GM19438 (cell line): ENCODE measurements around the gene TSPAN18.

Experiments
- ATAC-seq: cut with Tn5 transposase; IDR thresholded peaks from one replicate; pipeline ENCODE4 v1.9.1; 2021; ENCODE audit warnings: low read depth; ENCODE audit not compliant: unreplicated experiment

The TSPAN18 gene

DNA sequence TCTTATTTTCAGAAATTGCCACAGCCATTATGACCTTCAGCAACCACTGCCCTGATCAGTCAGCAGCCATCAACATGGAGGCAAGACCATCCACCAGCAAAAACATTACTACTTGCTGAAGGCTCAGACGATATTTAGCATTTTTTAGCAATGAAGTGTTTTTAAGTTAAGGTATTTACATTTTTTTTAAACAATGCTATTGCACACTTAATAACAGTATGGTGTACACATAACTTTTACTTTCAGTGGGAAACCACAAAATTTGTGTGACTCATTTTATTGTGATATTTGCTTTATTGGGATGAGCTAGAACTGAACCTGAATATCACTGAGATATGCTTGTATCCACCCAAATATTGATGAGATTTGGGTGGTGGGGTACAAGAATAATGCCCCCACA is 110.9 kb downstream of the TSPAN18 start:
- no peak for ATAC-seq

DNA sequence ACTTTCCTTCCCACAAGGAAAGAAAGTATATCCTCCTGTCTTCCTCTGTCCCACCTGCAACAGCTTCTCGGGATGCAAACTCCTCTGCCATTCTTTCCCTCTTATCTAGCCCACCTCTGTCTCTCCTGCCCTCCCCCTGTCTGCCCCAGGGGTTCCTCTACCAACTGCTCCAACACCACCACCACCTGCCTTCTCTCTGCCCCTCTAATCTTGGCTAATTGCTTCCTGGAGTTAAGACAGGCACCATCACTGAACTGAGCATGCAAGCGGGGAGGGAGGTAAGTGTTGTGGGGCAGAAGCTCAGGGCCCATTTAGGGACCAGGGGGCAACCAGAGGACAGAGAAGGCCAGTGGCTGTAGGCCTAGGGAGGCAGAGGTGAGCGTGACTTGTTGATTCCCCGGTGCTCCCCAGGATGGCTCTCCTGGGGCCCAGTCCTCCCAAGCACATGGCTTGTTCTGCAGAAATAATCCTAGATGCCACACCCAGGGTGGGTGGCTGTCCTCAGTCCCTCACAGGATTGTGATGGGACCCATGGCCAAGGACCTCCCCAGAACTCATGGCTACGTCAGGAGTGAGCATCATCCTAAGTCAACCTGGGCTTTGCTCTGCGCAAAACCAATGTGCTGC is 112.8 kb downstream of the TSPAN18 start:
- no peak for ATAC-seq

DNA sequence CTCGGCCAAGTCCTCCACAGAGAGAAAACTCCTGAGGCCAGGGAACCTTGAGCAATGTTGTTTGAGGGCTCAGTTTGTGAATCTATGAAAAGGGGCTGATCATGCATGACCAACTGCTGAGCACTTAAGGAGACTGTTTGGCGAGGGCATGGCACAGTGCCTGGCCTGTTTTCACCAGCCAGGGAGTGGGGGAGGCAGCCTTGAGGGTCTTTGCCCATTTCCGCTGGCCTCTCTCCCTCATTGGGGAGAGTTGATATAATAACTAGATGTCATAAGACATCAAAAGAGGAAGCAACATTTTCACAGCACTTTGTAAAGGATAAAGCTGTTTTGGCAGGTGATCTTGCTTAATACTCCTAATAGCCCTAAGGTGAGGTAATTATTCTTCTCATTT is 113.3 kb downstream of the TSPAN18 start:
- no peak for ATAC-seq

DNA sequence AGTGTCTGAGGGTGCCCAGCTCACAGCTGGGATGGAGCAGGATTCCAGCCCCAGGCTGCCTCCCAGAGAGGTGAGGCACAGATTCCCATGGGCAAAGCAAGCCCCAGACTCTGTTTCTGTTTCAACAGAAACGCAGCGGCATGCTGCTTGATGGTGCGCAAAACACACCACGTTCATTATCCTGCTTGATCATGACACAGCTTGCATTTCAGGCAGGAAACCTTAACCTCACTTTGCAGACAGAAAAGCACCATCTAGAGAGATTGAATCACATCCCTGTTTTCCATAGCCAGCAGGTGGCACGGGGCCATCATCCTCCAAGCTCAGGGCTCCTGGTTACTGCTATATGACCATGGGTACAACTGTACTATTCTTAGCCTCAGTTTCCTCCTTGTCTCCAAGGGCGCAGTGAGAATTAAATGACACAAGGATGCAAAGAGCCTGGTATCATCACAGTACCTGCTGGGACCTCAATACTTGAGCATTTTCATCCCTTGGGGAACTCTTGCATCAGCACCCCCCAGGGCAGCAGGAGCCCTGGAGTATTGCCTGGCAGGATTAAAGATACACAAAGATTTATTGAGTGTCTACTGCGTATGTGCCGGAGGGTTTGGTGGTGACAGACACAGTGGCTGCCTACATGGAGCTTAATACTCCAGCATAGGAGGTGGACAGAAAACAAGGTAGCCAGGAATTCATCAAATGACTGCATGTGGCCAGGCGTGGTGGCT is 113.9 kb downstream of the TSPAN18 start:
- ATAC-seq: no peak

DNA sequence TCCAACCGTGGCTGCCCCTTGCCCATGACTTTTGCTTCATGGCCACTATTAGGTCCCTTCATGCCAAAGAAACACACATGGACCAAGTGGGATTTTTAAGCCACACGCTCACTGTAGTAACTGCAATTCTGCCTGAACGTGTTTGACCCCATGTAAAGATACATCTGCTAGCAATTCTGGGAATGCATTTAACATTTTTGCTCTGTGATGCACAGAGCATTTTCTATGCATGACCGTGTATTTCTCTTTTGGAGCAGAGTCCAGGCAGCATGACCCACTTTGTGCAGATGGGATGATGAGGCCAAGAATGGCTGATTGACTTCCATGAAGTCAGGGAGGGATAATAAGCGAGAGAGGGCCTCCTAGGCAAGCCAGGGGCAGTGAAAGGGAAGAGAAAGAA is 115.5 kb downstream of the TSPAN18 start:
- no peak for ATAC-seq

DNA sequence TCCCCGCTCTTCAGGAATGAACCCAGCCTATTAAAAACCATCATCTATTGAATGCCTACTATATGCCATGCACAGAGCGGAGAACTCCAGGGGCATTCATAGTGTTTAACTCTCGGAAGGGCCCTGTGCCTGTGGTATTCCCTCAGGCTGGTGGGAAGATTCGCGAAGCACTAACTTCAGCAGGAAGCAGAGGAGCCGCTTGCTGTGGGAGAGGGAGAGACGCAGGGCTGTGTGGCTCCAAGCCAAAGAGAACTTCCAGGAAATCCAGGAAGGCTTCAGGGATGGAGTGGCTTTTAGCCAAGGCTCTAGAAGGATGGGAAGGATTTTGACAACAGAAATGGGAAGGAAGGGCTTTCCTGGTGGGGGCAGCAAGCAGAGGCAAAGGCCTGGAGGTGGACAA is 120.1 kb downstream of the TSPAN18 start:
- ATAC-seq: no peak

DNA sequence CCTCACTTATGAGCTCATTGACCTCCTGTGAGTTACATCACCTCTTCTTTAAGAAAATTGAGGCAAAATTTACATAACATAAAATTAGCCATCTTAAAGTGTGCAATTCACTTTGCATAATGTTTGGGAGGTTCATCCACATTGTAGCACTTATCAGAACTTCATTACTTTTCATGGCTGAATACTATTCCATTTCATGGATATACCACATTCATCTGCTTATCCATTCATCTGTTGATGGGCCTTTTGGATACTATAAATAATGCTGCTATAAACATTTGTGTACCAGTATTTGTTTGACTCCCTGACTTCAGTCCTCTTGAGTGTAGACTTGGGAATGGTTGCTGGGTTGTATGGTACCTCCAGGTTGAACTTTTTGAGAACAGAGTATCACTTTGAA is 120.6 kb downstream of the TSPAN18 start:
- no peak for ATAC-seq

DNA sequence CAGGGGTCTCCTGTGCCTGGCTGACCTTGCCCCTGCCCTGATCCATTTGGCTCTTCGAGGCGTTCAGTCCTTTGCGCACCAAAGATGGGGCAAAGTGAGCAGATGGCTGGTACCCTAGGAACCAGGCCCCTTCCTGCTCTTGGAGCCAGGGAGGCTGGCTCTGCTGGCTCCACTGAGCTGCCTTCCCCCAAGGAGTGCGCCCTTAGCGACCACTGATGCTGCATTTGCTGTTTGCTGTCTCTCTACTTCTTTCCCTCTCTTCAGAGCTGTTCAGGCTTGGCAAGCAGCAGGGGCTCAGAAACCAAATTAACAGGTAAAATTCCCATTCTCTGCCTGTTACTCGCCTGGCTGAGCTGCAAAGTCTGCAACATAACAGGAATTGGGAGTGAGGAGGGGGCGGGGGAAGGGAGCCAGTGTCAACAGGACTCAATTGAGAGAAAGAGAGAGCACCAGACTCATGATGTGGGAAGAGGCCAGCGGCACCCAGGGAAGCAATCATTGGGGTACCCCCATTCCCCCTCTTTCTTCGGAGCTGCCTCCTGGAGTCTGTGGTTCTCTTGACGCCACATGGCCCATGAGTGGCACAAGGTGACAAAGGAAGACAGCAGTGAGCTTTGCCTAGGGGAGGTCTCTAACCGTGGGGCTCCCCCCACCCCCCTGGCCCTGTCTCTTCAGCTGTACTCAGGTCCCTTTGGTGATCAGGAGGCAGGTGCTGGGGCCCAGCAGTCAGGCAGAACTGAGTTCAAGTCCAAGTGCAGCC is 121.6 kb downstream of the TSPAN18 start:
- ATAC-seq: no peak

DNA sequence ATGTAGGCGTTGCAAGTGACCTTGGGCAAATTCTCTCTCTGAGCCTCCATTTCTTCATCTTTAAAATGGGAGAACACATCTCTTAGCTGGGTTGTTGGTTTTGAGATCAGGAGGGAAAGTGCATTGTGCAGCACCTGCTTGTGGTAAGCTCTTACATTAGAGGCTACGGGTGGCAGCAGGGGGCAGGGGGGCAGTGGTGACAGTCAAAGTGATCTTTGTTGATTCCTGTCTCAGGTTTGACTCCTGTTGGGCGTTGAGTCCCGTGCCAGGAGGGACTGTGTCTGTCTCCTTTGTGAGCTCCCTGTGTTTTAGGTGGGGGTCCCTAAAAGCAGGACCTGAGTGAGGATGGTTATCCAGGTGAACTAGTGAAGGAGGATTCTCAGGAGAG is 122.2 kb downstream of the TSPAN18 start:
- no peak for ATAC-seq

DNA sequence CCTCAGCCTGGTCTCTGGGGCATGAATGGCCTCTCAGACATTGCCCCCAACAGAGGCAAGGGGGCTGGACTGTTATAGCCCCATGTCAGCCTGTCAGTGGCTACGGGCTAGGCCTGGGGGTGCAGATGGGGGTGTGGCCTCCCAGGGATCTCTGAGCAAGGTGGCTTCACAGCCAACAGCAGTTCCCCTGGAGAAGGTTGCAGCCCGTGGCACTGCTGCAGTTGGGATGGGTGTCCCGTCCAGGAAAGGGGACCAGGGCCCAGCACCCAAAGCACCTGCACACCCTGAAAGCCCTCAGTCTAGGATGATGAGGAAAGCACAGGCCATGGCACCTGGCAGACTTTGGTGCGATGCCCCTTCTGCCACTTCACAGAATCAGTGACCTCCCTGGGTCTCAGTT is 122.7 kb downstream of the TSPAN18 start:
- no peak for ATAC-seq

DNA sequence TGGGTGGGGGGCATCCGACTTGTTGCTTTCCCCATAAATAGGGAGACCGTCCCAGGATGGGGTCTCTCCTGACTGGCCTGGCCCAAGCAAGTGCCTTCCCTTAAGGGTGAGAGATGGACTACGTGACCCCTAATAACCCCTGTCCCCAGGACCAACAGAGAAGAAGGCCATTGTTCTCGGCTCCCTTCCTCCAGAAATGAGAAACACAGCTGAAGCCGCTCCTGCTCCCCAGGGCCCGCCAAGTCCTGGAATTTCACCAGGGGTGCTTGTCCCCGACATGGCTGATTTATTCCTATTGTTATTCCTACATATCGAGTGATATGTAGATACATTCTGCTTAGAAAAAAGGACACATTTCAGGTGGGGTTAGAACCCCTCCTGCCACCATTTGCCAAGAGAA is 123.2 kb downstream of the TSPAN18 start:
- ATAC-seq: no peak

DNA sequence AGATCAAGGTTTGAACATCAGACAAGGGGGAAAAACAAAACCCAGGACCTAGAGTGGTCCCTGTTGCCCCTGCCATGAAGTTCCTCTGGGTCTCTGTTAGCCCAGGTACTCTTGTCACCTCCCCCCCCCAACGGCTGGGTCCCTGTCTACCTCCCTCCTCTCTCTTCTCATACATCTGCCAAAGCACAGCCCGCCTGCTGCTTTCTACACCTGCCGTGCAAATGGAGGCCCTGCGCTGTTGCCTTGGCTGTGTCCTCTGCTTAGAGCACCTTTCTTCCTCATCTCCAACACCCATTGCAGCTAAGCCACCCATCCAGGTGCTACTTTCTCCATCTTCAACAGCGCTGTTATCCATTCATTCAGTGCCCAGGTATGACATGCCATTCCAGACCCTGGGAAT is 124.7 kb downstream of the TSPAN18 start:
- no peak for ATAC-seq

DNA sequence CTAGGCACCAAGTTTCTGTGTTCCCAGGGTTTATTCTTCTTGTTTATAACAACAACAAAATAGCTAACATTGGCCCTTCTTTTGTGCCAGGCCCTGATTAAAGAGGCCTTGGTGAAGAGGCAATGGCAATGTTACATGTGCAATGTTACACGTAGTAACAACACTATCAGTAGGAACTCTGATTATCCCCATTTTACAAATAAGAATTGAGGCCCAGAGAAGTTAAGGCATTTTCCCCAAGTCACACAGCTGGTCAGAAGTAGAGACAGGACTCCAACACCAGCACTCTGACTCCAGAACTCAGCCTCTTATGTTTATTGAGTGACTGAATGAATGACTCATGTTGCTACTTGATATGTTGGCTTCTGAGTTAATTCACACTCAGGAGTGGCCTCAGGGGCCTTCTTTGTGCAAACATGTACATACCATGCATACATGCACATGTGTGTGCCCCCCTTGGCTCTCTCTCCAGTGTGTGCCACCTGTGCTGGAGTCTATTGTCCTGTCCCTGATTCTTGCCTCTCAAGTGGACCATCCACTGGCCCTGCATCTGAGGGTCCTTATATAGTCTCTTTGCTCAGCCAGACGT is 125.5 kb downstream of the TSPAN18 start:
- no peak for ATAC-seq

DNA sequence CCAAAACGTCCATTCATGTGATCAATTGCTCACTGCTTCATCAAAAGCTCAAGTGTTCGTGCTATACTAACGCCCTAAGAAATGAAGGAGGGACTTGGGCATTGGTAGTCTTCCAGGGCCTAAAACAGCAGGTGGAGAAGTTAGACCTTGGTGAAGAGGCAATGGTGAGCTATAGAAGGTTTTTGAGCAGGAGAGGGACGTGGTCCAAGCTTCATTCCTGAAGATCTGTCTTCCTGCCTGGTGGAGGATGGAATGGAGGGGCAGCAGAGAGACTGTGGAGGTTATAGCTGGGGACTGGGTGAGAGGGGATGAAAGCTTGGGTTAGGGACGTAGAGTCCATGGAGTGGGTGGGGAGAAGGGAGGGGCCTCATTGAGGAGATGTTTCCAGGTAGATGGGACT is 126.2 kb downstream of the TSPAN18 start:
- no peak for ATAC-seq

DNA sequence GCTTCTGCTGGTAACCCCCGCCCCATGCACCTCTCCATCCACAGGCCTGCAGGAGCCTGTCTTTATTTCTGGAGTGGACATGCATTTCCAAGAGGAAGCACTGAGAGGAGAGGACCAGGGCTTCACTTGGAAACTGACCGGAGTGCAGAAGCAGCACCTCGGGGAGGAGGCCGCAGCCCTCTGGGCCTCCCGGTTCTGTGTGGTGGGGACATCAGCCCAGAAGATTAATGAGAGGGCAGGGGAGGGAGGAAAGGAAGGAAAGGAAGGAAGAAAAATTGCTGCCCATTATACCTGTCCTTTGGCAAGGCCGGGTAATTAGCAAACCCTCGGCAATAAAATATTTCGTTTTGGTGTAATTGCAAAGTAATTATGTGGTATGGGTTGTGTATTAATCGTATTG is 126.9 kb downstream of the TSPAN18 start:
- ATAC-seq: no peak

DNA sequence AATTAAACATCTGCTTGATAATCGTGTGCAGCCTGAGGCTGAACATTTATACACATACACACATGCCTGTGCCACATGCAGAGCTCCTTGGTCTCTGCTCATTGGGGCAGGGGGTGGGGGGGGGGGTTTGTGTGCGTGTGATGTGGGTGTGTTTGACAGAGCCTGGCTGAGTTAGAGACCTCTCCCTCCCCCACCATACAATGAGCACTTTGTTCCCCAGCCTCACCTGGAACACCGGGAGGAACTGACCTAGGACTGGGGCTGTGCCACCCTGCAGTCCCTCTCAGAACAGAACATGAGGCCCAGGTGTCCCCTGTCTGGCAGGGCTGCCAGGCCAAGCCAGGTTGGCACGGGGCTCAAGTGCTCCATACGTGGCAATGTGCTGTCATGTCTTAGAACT is 127.3 kb downstream of the TSPAN18 start:
- ATAC-seq: no peak

DNA sequence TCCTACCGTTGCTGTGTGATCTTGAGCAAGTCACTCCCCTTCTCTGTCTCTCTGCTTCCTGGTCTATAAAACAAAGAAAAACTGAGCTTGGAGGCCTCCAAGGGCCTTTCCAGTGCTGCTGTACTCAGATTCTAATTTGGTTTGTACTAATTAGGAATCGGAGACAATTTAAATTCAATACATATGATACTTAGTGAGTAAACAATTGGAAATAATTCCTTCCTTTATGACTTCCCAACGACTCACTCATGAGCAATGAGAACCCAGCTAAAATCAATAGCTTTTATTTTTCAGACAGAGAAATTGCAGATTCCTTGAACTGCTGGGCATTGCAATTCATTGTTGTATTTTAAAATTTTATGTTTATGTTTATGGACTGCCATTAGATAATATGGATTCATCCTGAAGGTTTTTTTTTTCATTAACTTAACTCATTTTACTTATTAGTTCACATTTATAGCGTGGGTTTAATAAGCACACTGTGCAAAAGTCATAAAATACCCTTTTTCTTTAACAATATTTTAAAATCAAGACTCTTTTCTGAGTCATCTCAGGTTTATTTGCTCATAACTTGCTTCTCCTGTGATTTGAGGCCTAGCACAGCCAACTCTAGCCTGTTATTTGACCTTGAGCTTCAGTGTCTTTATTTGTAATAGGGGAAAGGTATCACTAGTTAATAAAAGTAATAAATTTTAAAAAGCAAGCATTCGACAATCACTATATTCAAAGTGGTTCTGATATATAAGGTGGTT is 128.2 kb downstream of the TSPAN18 start:
- no peak for ATAC-seq

DNA sequence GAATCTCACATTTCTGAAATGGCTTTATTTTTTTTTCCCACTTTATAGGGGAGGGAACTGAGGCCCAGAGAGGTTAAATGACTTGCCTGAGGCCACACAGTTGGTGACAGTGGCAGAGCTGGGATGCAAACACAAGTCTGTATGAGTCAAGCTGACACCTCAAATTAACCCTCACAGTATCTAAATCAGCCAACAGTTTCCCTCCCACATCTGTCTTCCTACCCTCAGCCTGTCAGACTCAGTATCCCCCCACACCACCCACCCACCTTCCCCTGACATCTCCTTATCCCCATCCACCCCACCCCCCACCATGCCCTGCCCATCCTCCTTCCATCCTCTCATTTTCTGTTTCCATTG is 128.7 kb downstream of the TSPAN18 start:
- no peak for ATAC-seq

DNA sequence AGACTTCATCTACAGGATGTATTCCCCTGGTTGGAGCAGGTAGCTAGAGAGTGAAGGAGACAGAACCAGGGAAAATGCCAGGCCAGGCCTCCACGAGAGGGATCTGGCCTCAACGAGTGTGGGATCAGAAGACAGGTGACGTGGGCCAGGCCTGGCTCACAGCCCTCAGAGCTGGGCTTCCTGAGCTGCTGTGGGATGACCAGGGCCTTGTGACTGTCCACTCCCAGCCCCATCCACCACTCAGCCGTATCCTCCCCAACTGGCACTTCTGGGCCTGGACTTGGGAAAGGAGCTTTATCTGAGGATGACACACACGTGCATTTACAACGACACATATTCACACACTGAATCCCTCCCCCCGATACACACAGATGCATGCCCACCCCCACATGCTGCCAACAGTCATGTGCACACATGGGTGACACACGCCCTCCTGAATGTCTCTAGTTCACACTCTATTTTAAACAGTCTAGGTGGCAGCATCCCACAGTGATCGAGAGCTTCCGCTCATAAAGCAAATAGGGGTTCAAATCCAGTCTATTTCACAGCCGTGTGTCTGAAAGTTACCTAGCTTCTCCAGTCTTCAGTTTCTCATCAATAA is 130.8 kb downstream of the TSPAN18 start:
- ATAC-seq: no peak

DNA sequence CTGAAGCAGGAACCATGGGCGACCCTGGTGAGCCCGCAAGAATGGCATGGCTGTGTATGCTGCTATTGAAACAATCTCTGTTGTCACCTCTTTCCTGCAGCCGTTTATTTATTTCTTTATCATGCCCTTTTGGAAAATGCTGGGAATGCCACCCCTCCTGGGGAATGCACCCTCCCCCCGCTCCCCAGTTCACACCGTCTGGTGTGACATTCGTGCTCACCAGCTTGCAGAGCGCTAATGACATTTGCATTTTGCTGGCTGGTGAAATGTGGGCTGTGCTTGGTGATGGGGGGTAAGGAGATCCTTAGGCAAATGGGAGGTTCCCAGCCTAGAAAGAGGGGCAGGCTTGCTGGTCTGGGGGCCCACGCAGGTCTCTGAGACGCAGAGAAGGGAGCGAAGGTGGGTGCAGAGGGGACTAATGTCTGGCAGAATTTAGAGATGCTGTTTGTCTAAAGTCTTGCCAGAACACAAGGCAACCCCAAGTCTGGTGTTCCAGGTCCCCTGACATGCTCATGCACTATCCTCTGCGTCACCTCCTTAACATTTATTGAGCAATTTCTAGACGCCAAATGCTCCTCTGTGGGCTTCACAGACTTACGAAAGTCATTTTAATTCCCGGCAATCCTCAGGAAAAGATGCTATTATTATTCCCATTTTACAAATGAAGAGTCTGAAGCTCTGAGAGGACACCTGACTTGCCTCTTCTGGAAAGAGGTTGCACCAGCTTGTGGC is 132.2 kb downstream of the TSPAN18 start:
- ATAC-seq: no peak
